ENCODE measurements around the gene ARHGEF4.
A peak's percentile ranks its signal among the peaks of the same experiment; 100 is the strongest.
"Not testable (repeated sequence)": the region's sequence is repeated elsewhere in the genome, so short reads cannot be mapped to it uniquely, and the experiment has no call there.

Gene ARHGEF4

DNA sequence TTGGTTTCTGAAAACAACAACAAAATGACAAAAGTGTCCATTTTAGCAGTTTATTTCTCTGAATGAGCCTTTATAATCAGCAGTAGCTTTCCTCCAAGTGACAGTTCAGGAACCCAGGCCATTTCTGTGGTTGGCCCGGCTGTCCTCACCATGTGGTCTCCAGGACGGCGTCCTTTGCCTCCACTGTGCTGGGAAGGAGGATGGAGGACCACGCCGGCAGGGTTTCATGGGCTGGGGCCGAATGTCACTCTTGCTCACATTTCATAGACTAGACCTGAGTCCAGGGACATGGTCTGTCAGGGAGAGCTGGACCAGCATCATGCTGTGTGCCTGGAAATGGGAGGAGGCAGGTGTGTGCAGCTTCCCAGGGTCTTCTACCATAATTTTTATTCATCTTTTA lies 50.9 kb downstream of the ARHGEF4 start:
- no peak for DNase-seq

DNA sequence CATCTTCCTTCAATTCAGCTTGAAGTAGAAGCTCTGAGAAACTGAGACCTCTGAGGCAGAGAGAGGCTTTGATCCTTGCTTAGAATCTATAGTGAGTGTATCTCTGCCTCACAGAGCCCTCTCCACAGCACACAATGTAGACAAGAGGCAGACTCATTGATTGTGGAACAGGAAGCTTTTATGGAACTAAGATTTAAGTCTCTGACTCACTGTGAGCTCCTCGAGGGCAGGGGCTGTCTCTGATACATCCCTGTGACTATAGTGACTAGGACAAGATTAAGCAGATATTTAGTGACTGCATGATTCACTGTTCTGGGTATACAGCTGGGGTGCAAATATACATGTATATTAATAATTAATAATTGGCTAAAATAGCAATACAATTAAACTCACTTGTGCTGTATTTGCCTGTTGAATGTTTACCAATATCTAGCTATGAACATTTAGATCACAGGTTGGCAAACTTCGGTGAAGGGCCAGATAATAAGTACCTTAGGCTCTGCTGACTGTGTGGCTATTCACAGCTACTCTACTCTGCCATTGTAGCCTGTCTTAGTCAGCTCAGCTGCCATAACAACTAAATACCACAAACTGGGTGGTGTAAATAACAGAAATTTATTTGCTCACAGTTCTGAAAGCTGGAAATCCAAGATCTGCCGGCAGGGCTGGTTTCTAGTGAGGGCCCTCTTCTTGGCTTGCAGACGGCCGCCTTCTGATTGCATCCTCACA lies 54.4 kb downstream of the ARHGEF4 start:
- no peak for DNase-seq

DNA sequence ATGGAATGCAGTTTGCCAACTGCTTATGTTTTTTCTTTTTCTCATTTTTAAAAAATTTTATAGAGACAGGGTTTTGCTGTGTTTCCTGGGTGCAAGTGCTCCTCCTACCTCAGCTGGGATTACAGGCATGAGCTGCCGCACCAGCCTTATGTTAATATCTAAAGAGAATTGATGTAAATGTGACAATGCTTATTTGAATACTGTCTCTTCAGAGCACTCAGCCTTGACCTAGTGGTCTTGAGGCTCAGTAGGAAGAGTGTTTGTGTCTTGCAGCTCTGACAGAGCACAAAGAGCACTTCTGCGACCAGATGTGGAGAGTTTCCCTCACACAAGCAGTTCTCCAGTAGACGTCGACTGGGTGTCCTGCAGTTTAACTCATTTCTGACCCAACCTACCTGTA lies 55.3 kb downstream of the ARHGEF4 start:
- DNase-seq = no peak

DNA sequence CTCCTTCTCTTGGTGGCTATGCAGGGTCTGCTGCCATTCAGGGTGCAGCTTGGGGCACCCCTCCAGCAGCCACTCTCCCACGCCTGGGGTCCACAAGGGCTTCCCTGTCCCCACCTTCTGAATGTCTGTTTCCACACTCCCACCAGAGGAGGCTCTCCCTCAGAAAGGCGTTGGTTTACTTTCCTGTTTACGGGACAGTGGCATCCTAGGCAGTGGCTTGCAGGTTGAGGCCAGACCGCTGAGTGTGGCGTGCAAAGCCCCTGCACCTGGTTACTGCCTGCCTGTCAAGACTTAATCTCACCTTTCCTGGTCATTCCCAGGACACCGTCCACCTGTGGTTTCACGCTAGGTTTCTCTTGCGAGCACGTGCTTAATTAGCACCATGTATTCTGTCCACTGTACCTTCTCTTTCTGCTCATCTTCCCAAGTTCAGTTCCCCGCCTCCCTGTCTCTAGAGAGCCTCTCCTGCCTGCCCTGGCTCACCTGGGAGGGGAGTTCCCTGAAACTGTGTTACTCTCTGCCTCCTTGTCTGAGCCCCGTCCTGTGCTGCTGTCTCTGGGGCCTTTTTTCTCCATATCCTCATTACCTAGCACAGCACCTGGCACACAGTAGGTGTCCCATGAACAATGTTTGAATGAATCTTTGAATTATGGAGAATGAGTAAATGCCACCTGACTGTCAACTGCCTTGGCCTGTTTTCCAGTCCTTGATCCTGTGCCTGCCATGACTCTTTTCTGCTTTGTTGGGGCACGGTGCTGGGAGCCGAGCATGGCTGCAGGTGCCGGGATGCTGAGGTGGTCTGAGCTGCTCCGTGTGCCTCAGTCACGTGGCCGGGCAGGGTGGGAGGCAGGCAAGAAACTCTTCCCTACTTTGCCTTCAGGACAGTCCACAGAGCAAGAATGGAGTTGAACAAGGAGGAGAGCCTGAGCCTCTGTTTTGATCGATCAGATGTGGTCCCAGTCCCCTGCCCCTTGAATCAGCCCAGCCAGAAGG lies 56.4 kb downstream of the ARHGEF4 start:
- no peak for DNase-seq

DNA sequence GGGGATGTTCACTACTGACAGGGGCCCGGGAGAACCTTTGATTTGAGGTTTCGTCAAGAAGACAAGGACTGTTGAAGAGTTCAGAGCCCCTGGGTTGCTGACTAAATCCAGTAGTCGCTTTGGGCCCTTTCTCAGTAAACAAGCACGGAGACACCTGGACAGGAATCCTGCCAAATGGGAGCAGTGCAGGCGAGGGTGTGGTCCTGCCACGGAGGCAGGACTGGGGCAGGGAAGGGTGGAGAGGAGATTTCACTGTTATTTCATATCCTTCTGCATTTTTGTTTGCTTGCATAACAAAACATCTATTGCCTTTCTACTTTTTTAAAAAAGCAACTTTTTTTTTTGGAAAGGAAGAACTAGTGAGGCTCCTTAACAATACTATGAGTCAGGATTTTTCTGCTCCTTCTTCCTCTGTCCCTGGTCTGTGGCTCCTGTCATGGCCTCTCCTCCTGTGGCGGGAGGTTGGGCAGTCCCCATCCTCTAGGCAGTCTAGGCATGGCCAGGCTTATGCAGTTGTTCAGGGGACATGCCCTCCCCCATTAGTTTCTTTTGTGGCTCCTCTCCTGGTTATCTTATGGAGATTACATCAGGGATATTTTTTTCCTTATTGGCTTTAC lies 57.7 kb downstream of the ARHGEF4 start:
- no peak for DNase-seq

DNA sequence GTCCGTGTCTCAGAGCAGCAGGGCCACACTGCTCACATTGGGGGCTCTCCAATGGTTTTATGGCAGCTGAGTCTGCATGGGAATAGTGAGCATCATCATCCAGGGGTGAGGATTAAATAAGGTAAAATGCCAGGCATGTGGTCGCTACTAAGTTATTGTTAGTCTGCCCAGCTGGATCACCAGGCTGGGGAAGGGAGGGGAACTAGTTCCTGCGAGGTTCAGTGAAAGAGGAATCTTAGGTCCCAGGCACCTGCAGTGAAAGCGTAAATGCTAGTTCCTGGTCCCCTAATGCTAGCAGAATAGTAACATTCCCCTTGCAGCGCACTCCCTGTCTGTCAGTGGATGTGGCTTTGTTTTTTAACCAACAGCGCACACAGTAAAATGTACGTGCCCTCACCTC lies 60.1 kb downstream of the ARHGEF4 start:
- DNase-seq = no peak

DNA sequence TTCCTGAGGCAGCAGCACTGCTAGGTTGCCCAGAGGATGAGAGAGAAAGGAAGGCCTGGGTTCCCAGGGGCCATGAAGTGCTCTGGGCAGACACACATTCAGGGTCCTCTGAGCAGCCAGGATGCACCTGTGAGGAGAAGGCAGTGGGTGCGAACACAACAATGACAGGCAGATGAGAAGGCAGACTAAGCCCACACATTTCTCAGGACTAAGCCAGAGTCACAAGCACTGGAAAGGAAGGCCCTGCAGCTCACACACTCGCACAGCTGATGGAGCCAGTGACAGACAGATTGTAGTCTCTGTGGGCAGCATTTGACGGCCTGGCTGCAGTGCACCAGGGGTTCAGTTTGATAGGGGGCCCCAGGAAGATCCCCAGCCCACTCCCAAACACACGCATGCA lies 61.8 kb downstream of the ARHGEF4 start:
- no peak for DNase-seq

DNA sequence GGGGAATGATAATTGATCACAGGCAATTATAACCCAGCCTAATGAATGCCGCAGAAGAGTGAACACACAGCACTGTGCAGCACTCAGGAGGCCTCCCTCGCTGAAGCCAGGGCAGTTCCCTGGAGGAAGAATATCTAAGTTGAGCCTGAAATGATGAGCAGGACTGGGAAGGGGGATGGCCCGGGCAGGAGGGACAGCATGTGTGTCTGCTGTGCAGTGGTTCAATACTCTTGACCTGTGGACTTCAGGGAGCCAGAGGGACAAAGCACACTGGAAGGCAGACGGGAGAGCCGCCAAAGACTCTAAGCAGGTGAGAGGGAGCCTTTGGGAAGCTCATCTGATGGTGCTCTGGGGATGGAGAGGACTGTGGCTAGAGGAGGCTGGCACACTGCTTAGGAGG lies 62.6 kb downstream of the ARHGEF4 start:
- DNase-seq = no peak

DNA sequence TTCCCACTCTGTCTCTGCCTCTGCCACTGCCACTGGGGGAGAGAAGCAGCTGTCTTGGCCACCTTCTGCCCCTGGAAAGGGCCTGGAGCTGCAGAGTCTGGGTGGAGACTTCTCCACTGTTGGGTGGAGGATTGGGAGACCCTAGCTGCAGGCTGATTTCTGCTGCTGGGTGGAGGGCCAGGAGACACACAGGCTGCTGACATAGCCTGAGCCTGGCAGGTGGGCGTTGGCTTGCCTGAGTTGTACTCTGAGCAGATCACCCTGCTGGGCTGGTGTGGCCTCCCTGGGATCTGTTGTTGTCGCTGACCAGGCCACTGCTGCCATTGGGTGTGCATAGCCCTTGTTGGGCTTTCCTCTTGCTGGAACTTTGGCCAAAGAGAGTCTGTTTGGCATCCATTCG lies 64.3 kb downstream of the ARHGEF4 start:
- DNase-seq = no peak

DNA sequence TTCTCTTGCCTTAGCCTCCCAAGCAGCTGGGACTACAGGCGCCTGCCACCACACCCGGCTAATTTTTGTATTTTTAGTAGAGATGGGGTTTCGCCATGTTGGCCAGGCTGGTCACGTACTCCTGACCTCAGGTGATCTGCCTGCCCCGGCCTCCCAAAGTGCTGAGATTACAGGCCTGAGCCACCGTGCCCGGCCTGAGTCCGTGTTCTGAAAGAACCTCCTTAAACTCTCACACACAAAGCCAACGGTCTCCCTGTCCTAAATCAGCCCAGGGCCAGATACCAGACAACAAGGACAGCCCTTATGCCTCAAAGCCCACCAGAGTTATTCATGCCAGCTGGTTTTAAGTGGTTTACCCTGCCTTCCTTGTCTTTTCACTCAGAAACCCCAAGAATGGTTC lies 64.9 kb downstream of the ARHGEF4 start:
- DNase-seq = not testable (repeated sequence)

DNA sequence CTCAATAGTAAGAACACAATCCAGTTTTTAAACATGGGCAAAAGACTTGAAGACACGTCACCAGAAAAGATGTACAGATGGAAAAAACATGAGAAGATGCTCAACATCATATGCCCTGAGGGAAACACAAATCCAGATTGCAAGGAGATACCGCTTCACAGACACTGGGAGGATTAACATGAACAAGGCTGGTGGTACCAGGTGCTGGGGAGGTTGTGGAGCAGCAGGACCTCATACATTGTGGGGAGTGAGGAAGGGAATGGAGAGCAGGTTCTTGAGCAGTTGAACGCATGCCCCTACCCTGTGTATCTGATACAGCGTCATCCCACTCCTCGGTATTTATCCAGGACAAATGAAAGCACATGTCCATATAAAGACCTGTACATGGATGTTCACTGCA lies 72.1 kb downstream of the ARHGEF4 start:
- no peak for DNase-seq

DNA sequence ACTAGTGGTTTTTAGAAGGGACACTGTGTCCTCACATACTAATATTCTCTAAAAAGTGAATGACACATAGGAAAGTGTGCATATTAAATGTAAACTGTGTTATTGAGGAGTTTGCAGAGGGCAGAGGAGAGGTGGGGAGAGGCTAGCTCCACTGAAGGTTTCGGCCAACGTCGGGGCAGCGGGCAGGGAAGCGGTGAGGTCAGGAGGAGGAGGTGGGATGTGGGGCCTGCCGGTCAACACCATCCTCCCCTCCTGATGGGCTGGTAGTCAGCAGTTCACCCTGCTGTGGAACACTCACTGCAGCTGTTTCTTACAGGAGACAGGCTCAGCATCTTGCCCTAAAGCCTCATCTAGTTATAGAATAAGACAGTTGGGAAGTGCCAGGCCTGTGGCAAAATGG lies 74.2 kb downstream of the ARHGEF4 start:
- no peak for DNase-seq

DNA sequence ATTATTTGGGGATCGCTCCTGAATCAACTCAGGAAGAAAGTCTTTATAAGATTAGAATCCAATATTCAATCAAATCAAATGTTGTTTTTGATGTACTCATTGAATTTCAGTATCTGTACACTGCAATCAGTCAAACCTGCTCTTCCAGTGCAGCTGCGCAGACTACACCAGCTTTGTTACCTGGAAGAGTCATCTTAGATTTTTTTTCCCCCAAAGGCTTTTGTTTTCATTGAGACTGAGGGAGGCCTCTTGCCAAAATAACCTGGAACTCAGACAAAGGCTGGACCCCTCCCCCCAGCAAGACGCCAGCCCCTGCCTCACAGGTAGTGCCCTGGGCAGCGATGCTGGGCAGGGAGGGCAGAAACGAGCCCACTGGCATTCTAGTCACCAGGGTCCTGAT lies 74.8 kb downstream of the ARHGEF4 start:
- DNase-seq = no peak

DNA sequence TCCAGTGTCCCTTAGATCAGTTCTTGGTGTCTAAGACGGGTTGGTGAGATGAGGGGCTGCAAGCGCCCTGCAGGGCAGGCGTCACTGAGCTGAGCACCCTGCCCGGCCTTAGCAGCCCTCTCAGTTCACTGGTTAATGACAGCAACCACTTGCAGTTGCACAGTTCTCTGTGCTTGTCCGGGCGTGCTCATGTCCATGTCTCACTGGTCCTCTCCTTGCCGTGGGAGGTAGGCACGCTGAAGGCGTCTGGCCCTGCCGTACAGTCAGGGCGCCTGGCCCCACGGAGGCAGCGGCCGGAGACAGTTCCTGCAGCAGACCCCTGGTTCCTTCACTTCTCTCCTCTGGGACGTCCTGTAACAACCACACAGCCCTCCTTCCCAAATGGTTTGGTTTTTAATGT lies 75.3 kb downstream of the ARHGEF4 start:
- DNase-seq = no peak

DNA sequence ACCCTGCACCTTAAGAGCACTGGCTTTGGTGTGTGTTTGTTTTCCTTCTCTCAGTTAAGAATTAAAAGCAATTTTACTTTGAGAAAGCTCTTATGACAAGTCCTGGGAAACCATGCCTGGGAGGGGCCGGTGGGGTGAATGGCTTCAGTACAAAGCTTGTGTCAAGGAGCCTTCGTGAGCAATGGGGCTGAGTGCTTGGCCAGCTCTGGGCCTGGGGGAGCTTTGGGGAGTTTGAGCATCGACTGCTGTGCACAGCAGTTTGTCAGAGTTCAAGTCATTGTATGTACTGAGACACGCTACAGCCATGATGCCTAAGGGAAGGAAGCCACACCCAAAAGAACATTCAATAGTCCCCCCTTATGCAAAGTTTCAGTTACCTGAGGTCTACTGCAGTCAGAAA lies 75.8 kb downstream of the ARHGEF4 start:
- DNase-seq = no peak

DNA sequence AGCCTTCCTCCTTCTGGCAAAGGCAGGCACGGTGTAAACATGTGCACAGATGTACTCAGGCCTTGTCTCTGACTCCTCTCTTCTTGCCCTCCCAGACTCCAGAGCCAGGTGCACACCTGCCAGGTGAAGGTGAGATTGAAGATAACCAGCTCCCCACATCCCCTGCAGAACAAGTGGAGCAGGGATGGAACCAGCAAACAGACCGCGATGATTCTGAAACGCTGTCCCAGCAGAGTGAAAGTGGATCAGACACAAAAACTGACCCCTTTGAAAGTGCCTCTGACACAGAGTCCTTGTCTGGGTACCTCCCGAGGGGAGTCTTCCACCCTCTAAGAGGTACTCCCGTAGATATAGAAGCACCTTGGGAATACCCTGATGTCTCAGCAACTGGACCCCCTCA lies 77.2 kb downstream of the ARHGEF4 start:
- no peak for DNase-seq

DNA sequence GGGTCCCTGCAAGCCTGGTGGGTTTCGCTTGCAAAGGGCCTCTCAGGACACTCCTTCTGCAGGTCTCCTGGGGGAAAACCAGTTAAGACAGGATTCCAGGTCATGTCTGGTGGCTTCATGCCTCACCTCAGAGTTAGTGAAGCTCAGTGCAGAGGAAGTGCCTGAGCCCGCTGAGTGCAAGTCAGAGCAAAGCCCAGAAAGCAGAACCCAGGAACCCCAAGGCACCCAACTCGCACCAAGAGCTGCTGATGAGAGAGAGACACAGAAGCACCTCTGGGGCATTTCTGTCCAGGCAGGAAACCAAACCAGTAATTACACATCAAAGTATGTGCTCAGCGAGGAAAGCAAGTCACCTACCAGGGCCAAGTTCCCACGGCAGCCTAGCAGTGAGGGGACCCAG lies 78.4 kb downstream of the ARHGEF4 start:
- no peak for DNase-seq

DNA sequence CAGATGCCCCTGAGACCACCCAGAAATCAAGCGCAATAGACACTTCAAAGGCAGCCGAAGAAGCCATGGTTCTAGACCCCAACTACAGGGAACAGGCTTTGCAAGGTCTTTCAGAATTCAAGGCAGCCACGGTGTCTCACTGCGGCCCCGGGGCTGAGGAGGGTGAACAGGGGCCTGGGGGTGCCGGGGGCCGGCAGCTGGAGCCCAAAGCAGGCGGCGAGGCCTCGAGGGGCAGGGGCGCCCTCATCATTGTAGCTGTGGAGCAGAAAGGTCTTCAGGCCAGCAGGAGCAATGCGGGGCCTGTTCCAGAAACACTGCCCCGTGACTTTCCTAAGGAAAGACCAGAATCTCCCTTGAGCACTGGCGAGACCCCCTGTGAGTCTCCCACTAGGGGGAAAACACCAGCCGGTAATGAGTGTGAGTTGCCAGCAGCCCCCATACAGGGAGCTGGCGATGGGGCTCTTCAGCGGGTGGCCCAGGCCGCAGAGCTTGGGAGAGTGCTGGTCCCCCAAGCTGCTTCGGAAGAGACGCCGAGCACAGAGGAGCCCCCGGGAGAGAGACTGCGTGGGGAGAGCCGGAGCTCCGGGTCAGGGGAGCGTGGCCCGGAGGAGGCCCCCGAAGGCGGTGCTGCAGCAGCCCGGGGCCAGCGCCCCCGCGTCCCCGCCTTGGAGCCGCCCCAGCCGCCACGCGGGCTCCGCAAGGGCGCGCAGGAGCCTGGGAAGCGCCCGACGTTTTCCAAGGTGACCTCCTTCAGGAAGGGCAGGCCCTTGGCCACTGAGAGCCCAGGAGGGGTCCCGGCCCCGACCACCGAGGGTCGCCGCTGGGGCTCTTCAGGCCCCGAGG lies 79.1 kb downstream of the ARHGEF4 start:
- DNase-seq = no peak

DNA sequence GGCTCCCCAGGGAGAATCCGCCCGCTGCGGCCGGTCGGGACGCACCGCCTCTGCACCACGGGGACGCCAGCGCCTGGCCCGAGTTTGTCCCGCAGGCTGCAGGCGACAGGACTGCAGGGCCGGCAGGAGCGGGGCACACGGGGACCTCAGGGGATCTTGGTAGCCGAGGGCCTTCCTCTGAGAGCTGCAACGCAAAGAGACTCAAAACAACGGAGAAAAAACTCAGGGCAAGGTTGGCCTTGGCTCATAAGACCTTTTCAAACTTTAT lies 79.7 kb downstream of the ARHGEF4 start:
- no peak for DNase-seq

DNA sequence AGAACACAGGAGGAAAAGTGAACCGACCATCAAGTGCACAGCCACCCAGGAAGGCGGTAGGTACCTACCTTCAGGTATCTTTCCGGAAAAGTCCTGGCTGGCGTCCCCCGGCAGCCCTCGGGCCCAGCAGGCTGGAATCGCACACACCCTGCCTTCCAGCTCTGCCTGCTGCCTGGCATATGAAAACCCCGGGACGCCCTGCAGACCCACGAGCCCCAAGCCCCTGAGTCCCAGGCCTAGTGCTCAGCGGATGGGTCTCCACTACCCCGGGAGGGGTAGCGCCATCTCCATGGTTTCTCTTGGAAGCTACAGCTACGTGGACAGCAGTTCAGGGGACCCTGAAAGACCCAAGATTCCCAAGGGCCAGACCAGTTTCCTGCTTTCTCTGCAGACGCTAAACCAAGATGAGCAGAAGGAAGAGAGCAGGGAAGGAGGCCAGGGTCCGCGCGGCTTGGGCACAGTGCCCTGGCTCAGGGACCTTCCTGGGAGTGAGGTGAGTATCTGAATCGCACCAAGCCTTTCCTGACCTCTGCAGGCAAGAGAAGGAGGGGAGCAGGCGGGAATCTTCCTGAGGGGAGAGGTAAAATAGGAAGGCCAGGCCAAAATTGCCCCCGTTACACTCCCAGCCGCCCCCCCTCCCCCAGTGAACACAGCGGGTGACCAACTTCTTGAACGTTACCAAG lies 80.4 kb downstream of the ARHGEF4 start:
- DNase-seq = no peak

DNA sequence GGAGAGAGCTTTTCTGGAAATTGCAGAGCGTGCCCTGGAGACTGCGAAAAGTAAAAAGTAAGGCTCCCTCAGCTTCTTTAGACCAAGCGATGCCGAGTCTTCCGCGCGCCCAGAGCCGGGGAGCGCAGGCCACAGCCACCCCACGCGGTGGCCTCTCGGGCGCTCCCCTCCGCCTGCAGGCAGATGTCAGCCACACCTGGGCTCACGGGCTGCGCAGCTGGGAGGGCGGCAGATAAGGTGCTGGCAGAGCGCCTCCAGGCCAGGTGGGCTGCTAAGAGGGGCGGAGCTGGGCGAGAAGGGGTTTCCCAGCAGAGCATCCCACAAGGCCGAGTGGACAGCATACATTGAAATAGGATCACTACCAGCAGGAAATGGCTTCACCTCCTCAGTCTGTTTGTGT lies 81.7 kb downstream of the ARHGEF4 start:
- no peak for DNase-seq

DNA sequence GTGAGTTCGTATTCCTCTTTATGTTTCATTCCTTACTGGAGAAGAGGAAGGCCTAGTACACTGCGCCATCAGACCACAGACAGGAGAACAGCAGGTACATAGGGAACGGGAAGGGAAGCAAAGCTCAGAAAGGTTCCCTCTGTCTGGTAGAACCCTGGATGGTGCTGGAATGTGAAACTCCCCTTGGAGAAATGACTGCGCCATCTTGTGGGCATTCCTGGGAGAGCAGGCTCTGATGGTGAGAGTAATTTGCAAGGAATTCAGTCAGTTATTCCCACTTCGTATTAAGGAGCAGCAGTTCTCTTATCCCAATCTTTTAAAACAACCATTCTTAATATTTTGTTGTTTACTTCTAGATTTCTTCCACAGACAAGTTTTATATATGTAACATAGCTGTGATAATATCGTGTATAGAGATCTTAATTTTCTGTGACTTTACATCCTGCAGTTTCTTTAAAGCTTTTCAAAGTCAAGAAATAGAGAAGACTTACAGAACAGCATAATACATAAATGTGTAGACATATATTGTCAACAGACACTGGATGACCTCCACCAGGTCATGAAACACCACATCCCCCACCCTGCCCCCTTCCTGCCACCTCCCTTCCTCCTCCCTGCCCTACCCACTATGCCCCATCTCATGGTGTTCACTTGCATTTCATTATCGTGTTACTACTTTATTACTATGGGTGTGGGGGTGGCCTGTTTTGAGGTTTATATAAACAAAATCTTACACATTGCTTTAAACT lies 83.9 kb downstream of the ARHGEF4 start:
- DNase-seq = peak; percentile 47
